ENCODE results near the gene PAK1.

PAK1 gene

GRCh38 chr11:77505956-77506355 lies 32.1 kb upstream of the PAK1 start:
- no peak for DNase-seq (ENCODE audit: extremely low spot score)
- no peak for TF ChIP-seq NFRKB (IDR thresholded peaks at IDR 0.05)
- no peak for TF ChIP-seq SP1 (IDR thresholded peaks at IDR 0.05)
- no peak for TF ChIP-seq ELF4 (IDR thresholded peaks at IDR 0.05)
- TF ChIP-seq ARNT (IDR thresholded peaks at IDR 0.05) = no peak
- TF ChIP-seq BHLHE40 (IDR thresholded peaks at IDR 0.05; ENCODE audit: borderline replicate concordance) = no peak
- no peak for TF ChIP-seq FOXK2 (IDR thresholded peaks at IDR 0.05)
- TF ChIP-seq FOXM1 (IDR thresholded peaks at IDR 0.05; ENCODE audit: borderline replicate concordance) = no peak
- no peak for TF ChIP-seq HDGF (IDR thresholded peaks at IDR 0.05; ENCODE audit: borderline replicate concordance)
- TF ChIP-seq PKNOX1 (IDR thresholded peaks at IDR 0.05) = no peak
- no peak for TF ChIP-seq L3MBTL2 (conservative IDR thresholded peaks at IDR 0.05)
- TF ChIP-seq ZNF384 (IDR thresholded peaks at IDR 0.05) = no peak
- no peak for TF ChIP-seq FOXA1 (IDR thresholded peaks at IDR 0.05)
- no peak for TF ChIP-seq SUZ12 (IDR thresholded peaks at IDR 0.05)
- no peak for TF ChIP-seq CTBP1 (IDR thresholded peaks at IDR 0.05; ENCODE audit: borderline replicate concordance)
- no peak for TF ChIP-seq TARDBP (IDR thresholded peaks at IDR 0.05)
- TF ChIP-seq LEF1 (IDR thresholded peaks at IDR 0.05; ENCODE audit: borderline replicate concordance) = no peak
- ChIA-PET CTCF (no interaction called here), POLR2A (no interaction called here)

- POLR2A ChIA-PET = no interaction called here
These were observed 29.1 kb upstream of the PAK1 start for GRCh38 chr11:77503006-77503405.

GRCh38 chr11:77502346-77502905 lies 28.5 kb upstream of the PAK1 start:
- CTCF ChIA-PET = no interaction called here

More at GRCh38 chr11:77503006-77503405, 29.1 kb upstream of the PAK1 start:
- no peak for DNase-seq (ENCODE audit: extremely low spot score)
- TF ChIP-seq FOXK2 (IDR thresholded peaks at IDR 0.05) (no peak), LEF1 (IDR thresholded peaks at IDR 0.05; ENCODE audit: borderline replicate concordance) (no peak), L3MBTL2 (conservative IDR thresholded peaks at IDR 0.05) (no peak), SP1 (IDR thresholded peaks at IDR 0.05) (no peak), ARNT (IDR thresholded peaks at IDR 0.05) (no peak), HDGF (IDR thresholded peaks at IDR 0.05; ENCODE audit: borderline replicate concordance) (no peak), SUZ12 (IDR thresholded peaks at IDR 0.05) (no peak), ELF4 (IDR thresholded peaks at IDR 0.05) (no peak), FOXM1 (IDR thresholded peaks at IDR 0.05; ENCODE audit: borderline replicate concordance) (no peak), FOXA1 (IDR thresholded peaks at IDR 0.05) (no peak), ZNF384 (IDR thresholded peaks at IDR 0.05) (no peak), TARDBP (IDR thresholded peaks at IDR 0.05) (no peak), PKNOX1 (IDR thresholded peaks at IDR 0.05) (no peak), CTBP1 (IDR thresholded peaks at IDR 0.05; ENCODE audit: borderline replicate concordance) (no peak), BHLHE40 (IDR thresholded peaks at IDR 0.05; ENCODE audit: borderline replicate concordance) (no peak), NFRKB (IDR thresholded peaks at IDR 0.05) (no peak)
- CTCF ChIA-PET = interaction anchor here (0.6 kb wide), 1 partner anchor 586 kb away, joined by 3 read pairs; no protein-coding TSS in a partner anchor

GRCh38 chr11:77501758-77502157 lies 27.9 kb upstream of the PAK1 start:
- no peak for TF ChIP-seq FOXK2 (IDR thresholded peaks at IDR 0.05)
- no peak for TF ChIP-seq CTBP1 (IDR thresholded peaks at IDR 0.05; ENCODE audit: borderline replicate concordance)
- no peak for TF ChIP-seq L3MBTL2 (conservative IDR thresholded peaks at IDR 0.05)
- no peak for TF ChIP-seq NFRKB (IDR thresholded peaks at IDR 0.05)
- TF ChIP-seq ZNF384 (IDR thresholded peaks at IDR 0.05) = no peak
- no peak for TF ChIP-seq HDGF (IDR thresholded peaks at IDR 0.05; ENCODE audit: borderline replicate concordance)
- no peak for TF ChIP-seq BHLHE40 (IDR thresholded peaks at IDR 0.05; ENCODE audit: borderline replicate concordance)
- TF ChIP-seq ELF4 (IDR thresholded peaks at IDR 0.05) = no peak
- no peak for TF ChIP-seq FOXM1 (IDR thresholded peaks at IDR 0.05; ENCODE audit: borderline replicate concordance)
- no peak for TF ChIP-seq SP1 (IDR thresholded peaks at IDR 0.05)
- TF ChIP-seq ARNT (IDR thresholded peaks at IDR 0.05) = no peak
- TF ChIP-seq SUZ12 (IDR thresholded peaks at IDR 0.05) = no peak
- no peak for TF ChIP-seq TARDBP (IDR thresholded peaks at IDR 0.05)
- no peak for TF ChIP-seq PKNOX1 (IDR thresholded peaks at IDR 0.05)
- DNase-seq (ENCODE audit: extremely low spot score) = no peak
- ChIA-PET POLR2A (no interaction called here), CTCF (interaction anchor here (1.2 kb wide), 1 partner anchor 10 kb away, joined by 4 read pairs; no protein-coding TSS in a partner anchor)

More at GRCh38 chr11:77502346-77502905, 28.5 kb upstream of the PAK1 start:
- POLR2A ChIA-PET = no interaction called here
- TF ChIP-seq L3MBTL2 (conservative IDR thresholded peaks at IDR 0.05) (no peak), SP1 (IDR thresholded peaks at IDR 0.05) (no peak), LEF1 (IDR thresholded peaks at IDR 0.05; ENCODE audit: borderline replicate concordance) (no peak), BHLHE40 (IDR thresholded peaks at IDR 0.05; ENCODE audit: borderline replicate concordance) (no peak)
- no peak for DNase-seq (ENCODE audit: extremely low spot score)

GRCh38 chr11:77497368-77497767 lies 23.5 kb upstream of the PAK1 start:
- no peak for DNase-seq (ENCODE audit: extremely low spot score)
- ChIA-PET POLR2A (no interaction called here), CTCF (no interaction called here)
- TF ChIP-seq PKNOX1 (IDR thresholded peaks at IDR 0.05) = no peak
- no peak for TF ChIP-seq TARDBP (IDR thresholded peaks at IDR 0.05)
- no peak for TF ChIP-seq ZNF384 (IDR thresholded peaks at IDR 0.05)
- no peak for TF ChIP-seq FOXK2 (IDR thresholded peaks at IDR 0.05)
- TF ChIP-seq HDGF (IDR thresholded peaks at IDR 0.05; ENCODE audit: borderline replicate concordance) = no peak
- no peak for TF ChIP-seq NFRKB (IDR thresholded peaks at IDR 0.05)
- no peak for TF ChIP-seq ARNT (IDR thresholded peaks at IDR 0.05)
- no peak for TF ChIP-seq BHLHE40 (IDR thresholded peaks at IDR 0.05; ENCODE audit: borderline replicate concordance)
- TF ChIP-seq SP1 (IDR thresholded peaks at IDR 0.05) = no peak
- TF ChIP-seq SUZ12 (IDR thresholded peaks at IDR 0.05) = no peak
- no peak for TF ChIP-seq L3MBTL2 (conservative IDR thresholded peaks at IDR 0.05)

All from HEK293T (cell line).